Naive thymus-derived CD8-positive, alpha-beta T cell (primary cell): ENCODE results near the gene RBM7. TPM values are rescaled to one million over a fixed set of nuclear protein-coding genes. Genes with fewer than 3 reads are reported as not detected.

Experiments used
- ATAC-seq, 2 donors: fragments of 150-1000 bp; cut with Tn5 transposase in 1 of 2; sonication (Bioruptor Pico), chemical (Tn5 transposase) in 1 of 2; 1 replicate in 1 of 2; 2 replicates in 1 of 2; pipeline ENCODE4 v1.10.0; 2021; ENCODE audit warnings: mild to moderate bottlenecking in 2 of 2, moderate library complexity in 2 of 2
- POLR2A ChIA-PET: fragments of 350-600 bp; sonication (Branson Sonifier 250); formaldehyde crosslinking; loops from one replicate; lab custom pipeline; 2021; ENCODE audit warnings: antibody characterized with exemption; lab: Charles Lee
- DNase-seq, 10 donors: peaks; one replicate each; pipeline versions ENCODE4 v3.0.0 to v3.0.0-alpha.2; 2020 to 2022
- H3K27ac Mint-ChIP-seq, 10 donors: one replicate each; pipeline ENCODE4 v1.8.0; 2020 to 2022; ENCODE audit warnings: mild to moderate bottlenecking in 10 of 10, mixed read lengths in 10 of 10, moderate library complexity in 4 of 10, inconsistent platforms in 1 of 10
- H3K27me3 Mint-ChIP-seq, 5 donors: one replicate each; pipeline ENCODE4 v1.8.0; 2021 to 2022; ENCODE audit warnings: mixed read lengths in 5 of 5
- H3K36me3 Mint-ChIP-seq, 3 donors: one replicate each; pipeline ENCODE4 v1.8.0; 2020 to 2022; ENCODE audit warnings: mixed read lengths in 3 of 3, mild to moderate bottlenecking in 2 of 3, inconsistent platforms in 1 of 3
- H3K4me1 Mint-ChIP-seq, 4 donors: one replicate each; pipeline ENCODE4 v1.8.0; 2021 to 2022; ENCODE audit warnings: mixed read lengths in 4 of 4
- H3K4me3 Mint-ChIP-seq, 10 donors: one replicate each; pipeline ENCODE4 v1.8.0; 2020 to 2022; ENCODE audit warnings: mild to moderate bottlenecking in 10 of 10, mixed read lengths in 10 of 10, moderate library complexity in 6 of 10, inconsistent platforms in 1 of 10
- H3K9me3 Mint-ChIP-seq, 9 donors: one replicate each; pipeline ENCODE4 v1.8.0; 2020 to 2022; ENCODE audit warnings: mixed read lengths in 9 of 9, mild to moderate bottlenecking in 3 of 9, inconsistent platforms in 1 of 9, moderate library complexity in 1 of 9
- polyA plus RNA-seq, 3 donors: library from polyadenylated mRNA; unstranded; fragments of 300-500 nt; fragmentation: Illumina TruSeq; gene quantifications; one replicate each; pipeline ENCODE4 v1.2.3, GENCODE V29; 2021
- total RNA-seq, 8 experiments: library from RNA in 2 of 8; stranded (reverse) in 2 of 8; gene quantifications; one replicate each; pipeline ENCODE4 v1.2.3 and lab custom pipeline; 2021 to 2026

Gene RBM7
- total and polyA plus RNA-seq, 5 experiments from 2014 or later = 13.8 to 46.4 (median 34.0) TPM

DNA sequence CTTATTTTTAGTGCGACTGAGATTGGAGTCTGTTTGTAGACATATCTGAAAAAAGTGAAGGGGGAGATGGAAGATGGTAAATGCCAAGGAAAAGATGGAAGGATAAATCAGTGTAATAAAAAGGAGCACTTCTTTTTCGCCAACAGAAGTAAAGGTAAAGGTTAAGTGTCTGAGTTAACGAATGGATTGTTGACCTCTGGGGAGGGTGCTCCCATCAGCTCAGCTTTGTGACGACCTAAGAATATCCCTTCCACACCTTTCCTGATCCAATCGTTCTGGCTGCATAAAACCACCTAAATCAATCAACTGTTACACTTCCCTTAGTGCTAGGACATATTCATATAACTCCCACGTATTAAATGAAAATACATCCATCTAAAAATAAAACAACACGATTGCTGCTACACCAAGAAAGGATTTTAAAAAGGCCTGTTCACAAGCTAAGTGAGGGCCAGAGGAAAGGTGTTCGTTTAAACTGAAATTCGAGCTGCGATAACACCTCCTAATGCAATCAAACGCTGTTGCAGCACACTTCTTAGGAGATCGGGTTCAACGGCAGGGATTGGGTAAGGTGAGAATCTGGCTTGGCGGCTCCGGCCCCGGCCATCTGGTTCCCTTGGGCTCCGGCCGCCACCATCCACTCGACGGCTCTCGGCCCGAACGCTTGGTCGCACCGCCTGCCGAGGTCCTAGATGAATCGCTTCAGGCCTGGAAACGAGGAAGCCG, 813 bp upstream of the RBM7 start:
- Mint-ChIP-seq H3K36me3 (peaks cover 0 to 19% (median 3%) of the 10 kb centered on the region in 3 donors), H3K4me3 (peak overlapping the region; percentile 93 to 99 (median 97)), H3K4me1 (peaks cover 19 to 67% (median 55%) of the 10 kb centered on the region in 4 donors), H3K27ac (peak overlapping the region; percentile 97 to 100 (median 99)), H3K9me3 (no peaks in the 10 kb centered on the region), H3K27me3 (no peaks in the 10 kb centered on the region)
- POLR2A ChIA-PET = interaction anchor here (0.7 to 1.8 kb wide), 2 partner anchors 40 to 41 kb away, joined by 3 to 5 read pairs; partner anchors contain the start of gene REXO2
- ATAC-seq (peak; percentile 16), DNase-seq (no peak)

DNA sequence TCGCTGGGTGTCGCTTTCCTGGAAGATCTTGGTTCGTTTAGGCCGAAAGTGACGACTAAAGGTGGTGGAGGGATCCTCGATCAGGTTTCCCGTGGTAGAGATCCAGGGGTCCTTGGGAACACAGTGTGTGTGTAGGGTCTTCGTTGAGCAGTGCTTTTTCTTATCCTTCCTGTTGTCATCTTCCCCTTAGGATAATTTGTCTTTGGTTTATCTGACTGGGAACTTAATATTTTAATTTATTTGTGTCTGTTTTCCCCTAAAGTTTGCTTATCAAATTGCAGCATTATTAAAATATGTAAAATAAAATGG, 403 bp downstream of the RBM7 start:
- Mint-ChIP-seq H3K36me3 (peaks cover 0 to 31% (median 7%) of the 10 kb centered on the region in 3 donors), H3K27ac (peak overlapping the region; percentile 97 to 100 (median 99)), H3K4me3 (peak overlapping the region; percentile 93 to 99 (median 97)), H3K9me3 (no peaks in the 10 kb centered on the region), H3K27me3 (no peaks in the 10 kb centered on the region), H3K4me1 (peaks cover 23 to 79% (median 64%) of the 10 kb centered on the region in 4 donors)
- POLR2A ChIA-PET = interaction anchor here (0.9 to 1.8 kb wide), 3 partner anchors 9 to 40 kb away, joined by 3 to 7 read pairs (median 5); partner anchors contain the start of gene REXO2
- no peak for DNase-seq
- no peak for ATAC-seq

DNA sequence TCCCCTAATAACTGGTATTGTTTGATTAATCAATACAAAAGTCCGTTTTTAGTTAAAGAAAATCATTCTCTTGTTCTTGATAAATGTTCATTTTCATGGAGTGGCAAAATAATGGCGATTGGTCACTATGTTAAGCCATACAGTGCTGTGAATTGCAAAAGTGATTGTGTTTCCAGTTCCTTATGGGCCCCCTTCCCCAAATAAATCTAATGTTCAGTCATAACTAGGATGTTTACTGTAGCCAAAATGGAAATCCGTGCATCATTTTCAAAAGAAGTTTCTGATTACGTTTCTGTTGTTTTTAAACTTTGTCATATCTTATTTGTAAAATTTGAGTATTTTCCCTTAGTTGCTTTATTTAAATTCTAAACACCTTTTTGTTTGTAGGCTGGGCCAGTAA, 845 bp downstream of the RBM7 start:
- POLR2A ChIA-PET = interaction anchor here (1.0 kb wide), 1 partner anchor 38 kb away, joined by 3 read pairs; the partner anchor contains the start of gene REXO2
- no peak for ATAC-seq
- DNase-seq = no peak
- H3K4me1 Mint-ChIP-seq = peaks cover 23 to 83% (median 64%) of the 10 kb centered on the region in 4 donors
- peaks cover 0 to 36% (median 10%) of the 10 kb centered on the region in 3 donors for H3K36me3 Mint-ChIP-seq
- H3K9me3 Mint-ChIP-seq = no peaks in the 10 kb centered on the region
- peak overlapping the region; percentile 97 to 100 (median 99) for H3K27ac Mint-ChIP-seq
- H3K4me3 Mint-ChIP-seq = peak overlapping the region; percentile 93 to 99 (median 97)
- H3K27me3 Mint-ChIP-seq = no peaks in the 10 kb centered on the region

DNA sequence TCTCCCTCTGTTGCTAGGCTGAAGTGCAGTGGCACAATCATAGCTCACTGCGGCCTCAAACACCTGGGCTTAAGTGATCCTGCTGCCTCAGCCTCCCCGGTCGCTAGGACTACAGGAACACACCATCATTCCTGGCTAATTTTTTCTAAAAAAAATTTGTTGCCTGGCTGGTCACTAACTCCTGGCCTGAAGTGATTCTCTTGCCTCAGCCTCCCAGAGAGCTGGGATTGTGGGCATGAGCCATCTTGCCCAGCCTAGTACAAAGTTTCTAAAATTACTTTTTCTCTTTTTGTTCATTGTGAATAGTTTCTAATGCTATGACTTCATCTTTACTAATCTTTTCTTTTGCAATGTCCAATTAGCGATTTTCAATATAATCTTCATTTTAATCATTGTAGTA, 12.5 kb downstream of the RBM7 start:
- Mint-ChIP-seq H3K27me3 (no peaks in the 10 kb centered on the region), H3K4me1 (peaks cover 0 to 6% (median 1%) of the 10 kb centered on the region in 4 donors), H3K36me3 (peaks cover 4 to 27% (median 5%) of the 10 kb centered on the region in 3 donors), H3K4me3 (no peak overlapping the region), H3K27ac (peak overlapping the region in 2 of 10 donors; percentile 14 to 24), H3K9me3 (no peaks in the 10 kb centered on the region)
- POLR2A ChIA-PET = no interaction called here
- DNase-seq (no peak), ATAC-seq (no peak)

DNA sequence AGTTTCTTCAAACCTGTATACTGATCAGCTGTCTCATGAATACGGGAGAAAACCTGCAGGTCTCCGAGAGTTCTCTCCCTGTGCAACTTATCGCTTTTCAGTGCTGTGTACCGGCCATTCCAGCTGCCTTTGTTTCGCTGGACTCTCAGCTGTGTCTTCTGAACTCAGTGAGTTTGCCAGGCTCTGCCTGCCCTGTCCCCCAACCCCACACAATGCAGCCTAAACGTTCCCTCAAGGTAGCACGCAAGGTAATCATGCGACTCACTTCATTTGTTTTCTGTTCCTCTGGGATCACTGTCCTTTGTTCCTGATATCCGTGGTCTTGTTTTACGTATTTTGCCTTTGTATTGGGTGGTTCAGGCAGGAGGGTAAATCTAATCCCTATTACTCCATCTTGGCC, 13.5 kb downstream of the RBM7 start:
- Mint-ChIP-seq H3K36me3 (peaks cover 4 to 20% (median 5%) of the 10 kb centered on the region in 3 donors), H3K27ac (peak overlapping the region in 3 of 10 donors; percentile 22 to 58 (median 37)), H3K27me3 (no peaks in the 10 kb centered on the region), H3K4me3 (no peak overlapping the region), H3K9me3 (no peaks in the 10 kb centered on the region), H3K4me1 (peaks cover 0 to 6% (median 1%) of the 10 kb centered on the region in 4 donors)
- ATAC-seq = no peak
- POLR2A ChIA-PET = no interaction called here
- DNase-seq = no peak

DNA sequence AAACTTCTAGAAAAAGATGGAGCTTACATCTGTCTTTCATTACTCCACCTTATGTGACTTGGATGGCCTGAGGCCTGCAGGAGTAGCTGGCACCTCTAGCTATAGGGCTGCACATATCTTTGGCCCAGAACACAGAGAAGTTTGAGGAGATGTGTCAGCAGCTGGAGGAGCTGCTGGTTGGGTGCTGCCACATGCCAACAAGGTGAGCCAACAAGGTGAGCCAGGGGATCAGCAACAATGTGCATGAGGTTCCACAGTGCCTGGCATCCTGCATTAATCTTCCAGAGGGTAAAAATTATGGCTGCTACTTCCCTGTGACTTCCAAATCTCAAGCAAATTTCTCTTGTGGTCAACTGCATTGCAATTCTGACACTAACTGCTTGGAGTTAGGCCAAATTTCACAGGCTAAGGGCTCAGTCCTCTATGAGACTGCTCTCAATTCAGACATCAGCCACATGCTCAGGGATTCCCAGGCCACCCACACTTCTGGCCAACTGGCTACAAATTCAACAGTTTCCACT, 16.0 kb downstream of the RBM7 start:
- DNase-seq (no peak), ATAC-seq (no peak)
- H3K9me3 Mint-ChIP-seq = no peaks in the 10 kb centered on the region
- no peak overlapping the region for H3K27ac Mint-ChIP-seq
- POLR2A ChIA-PET = interaction anchor here (0.5 kb wide), 1 partner anchor 51 kb away, joined by 5 read pairs; no protein-coding TSS in a partner anchor
- no peaks in the 10 kb centered on the region for H3K36me3 Mint-ChIP-seq
- H3K4me3 Mint-ChIP-seq = no peak overlapping the region
- peaks cover 0 to 3% (median 1%) of the 10 kb centered on the region in 4 donors for H3K4me1 Mint-ChIP-seq
- no peaks in the 10 kb centered on the region for H3K27me3 Mint-ChIP-seq

DNA sequence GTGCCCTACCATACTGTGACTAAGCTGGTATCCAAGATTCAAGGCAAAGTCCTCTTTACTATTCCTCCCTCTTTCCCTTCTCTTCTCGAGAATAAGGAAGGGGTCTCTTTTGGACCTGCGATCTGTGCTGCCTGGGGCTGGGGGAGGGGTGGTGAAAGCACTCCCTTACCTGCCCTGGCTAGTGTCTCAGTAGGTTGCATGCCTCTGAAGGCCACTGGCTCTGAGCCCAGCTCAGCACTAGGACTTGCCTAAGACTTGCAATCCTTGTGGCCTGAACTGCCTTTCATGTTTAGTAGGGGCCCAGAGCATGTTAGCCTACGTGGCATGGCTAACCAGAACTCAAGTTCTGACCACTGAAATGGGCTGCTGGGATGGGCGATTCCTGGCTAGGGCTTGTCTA, 25.8 kb downstream of the RBM7 start:
- DNase-seq (no peak), ATAC-seq (no peak)
- peaks cover 0 to 4% (median 0%) of the 10 kb centered on the region in 5 donors for H3K27me3 Mint-ChIP-seq
- no peak overlapping the region for H3K4me3 Mint-ChIP-seq
- H3K4me1 Mint-ChIP-seq = no peaks in the 10 kb centered on the region
- H3K9me3 Mint-ChIP-seq = peaks cover 3 to 19% (median 9%) of the 10 kb centered on the region in 9 donors
- H3K27ac Mint-ChIP-seq = no peak overlapping the region
- peaks cover 6 to 12% (median 7%) of the 10 kb centered on the region in 3 donors for H3K36me3 Mint-ChIP-seq
- POLR2A ChIA-PET = no interaction called here

DNA sequence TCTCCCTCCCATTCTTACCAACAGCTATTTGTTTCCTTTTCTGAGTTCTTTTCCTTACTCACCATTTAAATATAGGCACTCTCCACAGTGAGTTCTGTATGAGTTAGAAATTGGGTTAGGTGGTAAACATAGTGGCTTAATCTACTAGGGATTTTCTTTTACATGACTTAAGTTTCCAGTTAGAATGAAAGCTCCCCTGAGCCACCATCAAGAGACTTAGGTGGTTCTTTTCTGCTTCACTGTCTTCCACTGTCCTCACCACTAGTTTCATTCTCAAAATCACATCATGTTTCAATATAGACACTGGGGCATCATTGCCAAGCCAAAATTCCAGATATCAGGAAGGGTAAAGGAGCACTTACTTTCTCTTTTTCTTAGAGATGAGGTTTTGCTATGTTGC, 29.8 kb downstream of the RBM7 start:
- DNase-seq (no peak), ATAC-seq (no peak)
- peak overlapping the region in 1 of 10 donors; percentile 1 for H3K27ac Mint-ChIP-seq
- H3K4me1 Mint-ChIP-seq = no peaks in the 10 kb centered on the region
- H3K27me3 Mint-ChIP-seq = peaks cover 0 to 5% (median 0%) of the 10 kb centered on the region in 5 donors
- H3K4me3 Mint-ChIP-seq = no peak overlapping the region
- peaks cover 0 to 2% (median 0%) of the 10 kb centered on the region in 3 donors for H3K36me3 Mint-ChIP-seq
- no peaks in the 10 kb centered on the region for H3K9me3 Mint-ChIP-seq
- POLR2A ChIA-PET = no interaction called here

DNA sequence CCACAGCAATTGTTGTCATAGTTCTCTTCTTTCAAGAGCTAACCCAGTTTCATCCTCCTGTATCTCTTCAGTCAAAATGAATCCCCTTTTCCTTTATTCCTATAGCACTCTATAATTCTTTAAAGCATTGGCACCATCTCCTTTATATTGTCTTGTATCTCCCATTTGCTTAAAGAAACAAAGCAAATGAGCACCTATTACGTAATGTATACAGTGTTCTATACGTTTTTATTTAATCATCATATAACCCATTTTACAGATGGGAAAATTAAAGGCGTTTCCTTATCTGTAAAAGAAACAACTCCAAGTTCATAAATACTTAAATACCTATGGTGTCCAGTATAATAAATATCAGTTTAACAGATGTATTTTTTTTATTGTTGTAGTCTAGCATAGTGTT, 32.4 kb downstream of the RBM7 start:
- no peak overlapping the region for H3K27ac Mint-ChIP-seq
- H3K9me3 Mint-ChIP-seq = no peaks in the 10 kb centered on the region
- no peaks in the 10 kb centered on the region for H3K4me1 Mint-ChIP-seq
- H3K36me3 Mint-ChIP-seq = no peaks in the 10 kb centered on the region
- H3K27me3 Mint-ChIP-seq = peaks cover 0 to 5% (median 0%) of the 10 kb centered on the region in 5 donors
- ATAC-seq = no peak
- POLR2A ChIA-PET = no interaction called here
- H3K4me3 Mint-ChIP-seq = no peak overlapping the region
- DNase-seq = no peak

DNA sequence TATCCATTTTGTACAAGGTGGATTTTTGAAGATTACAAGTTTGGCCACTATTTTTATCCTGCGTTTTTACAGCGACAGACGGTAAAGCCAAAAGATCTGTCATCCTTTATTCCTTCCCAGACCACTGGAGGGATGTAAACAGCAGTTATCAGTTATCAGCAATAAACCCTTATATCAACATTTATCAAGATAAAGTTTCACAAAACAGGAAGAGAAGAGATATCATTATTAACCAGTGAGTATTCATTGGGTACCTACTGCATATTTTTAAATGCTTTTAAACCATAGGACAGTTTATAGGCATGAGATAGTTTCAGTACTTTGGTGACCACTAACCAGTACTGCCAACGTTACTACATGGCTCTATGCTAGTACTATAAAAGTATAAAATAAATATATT, 32.9 kb downstream of the RBM7 start:
- POLR2A ChIA-PET = no interaction called here
- no peaks in the 10 kb centered on the region for H3K36me3 Mint-ChIP-seq
- ATAC-seq (no peak), DNase-seq (no peak)
- H3K9me3 Mint-ChIP-seq = no peaks in the 10 kb centered on the region
- peaks cover 0 to 5% (median 0%) of the 10 kb centered on the region in 5 donors for H3K27me3 Mint-ChIP-seq
- peaks cover 0 to 3% (median 0%) of the 10 kb centered on the region in 4 donors for H3K4me1 Mint-ChIP-seq
- H3K4me3 Mint-ChIP-seq = no peak overlapping the region
- no peak overlapping the region for H3K27ac Mint-ChIP-seq

DNA sequence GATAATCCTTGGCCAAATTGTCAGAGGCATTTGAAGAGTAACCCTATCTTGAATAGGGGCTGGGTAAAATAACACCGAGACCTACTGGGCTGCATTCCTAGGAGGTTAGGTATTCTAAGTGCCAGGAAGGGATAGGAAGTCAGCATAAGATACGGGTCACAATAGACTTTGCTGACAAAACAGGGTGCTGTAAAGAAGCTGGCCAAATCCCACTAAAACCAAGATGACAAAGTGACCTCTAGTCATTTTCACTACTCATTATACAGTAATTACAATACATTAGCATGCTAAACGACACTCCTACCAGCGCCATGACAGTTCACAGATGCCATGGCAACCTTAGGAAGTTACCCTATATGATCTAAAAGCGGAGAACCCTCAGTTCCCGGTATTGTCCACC, 37.8 kb downstream of the RBM7 start:
- ATAC-seq (no peak), DNase-seq (no peak)
- H3K4me3 Mint-ChIP-seq = peak overlapping the region in 5 of 10 donors; percentile 16 to 98 (median 97)
- H3K27ac Mint-ChIP-seq = peak overlapping the region in 4 of 10 donors; percentile 58 to 98 (median 91)
- H3K27me3 Mint-ChIP-seq = peaks cover 0 to 1% (median 0%) of the 10 kb centered on the region in 5 donors
- H3K4me1 Mint-ChIP-seq = peaks cover 14 to 33% (median 31%) of the 10 kb centered on the region in 4 donors
- H3K9me3 Mint-ChIP-seq = no peaks in the 10 kb centered on the region
- H3K36me3 Mint-ChIP-seq = peaks cover 0 to 5% (median 0%) of the 10 kb centered on the region in 3 donors
- POLR2A ChIA-PET = interaction anchor here (0.9 to 1.3 kb wide), 3 partner anchors 36 to 40 kb away, joined by 3 to 7 read pairs (median 4); partner anchors contain the start of genes C11orf71 and RBM7

DNA sequence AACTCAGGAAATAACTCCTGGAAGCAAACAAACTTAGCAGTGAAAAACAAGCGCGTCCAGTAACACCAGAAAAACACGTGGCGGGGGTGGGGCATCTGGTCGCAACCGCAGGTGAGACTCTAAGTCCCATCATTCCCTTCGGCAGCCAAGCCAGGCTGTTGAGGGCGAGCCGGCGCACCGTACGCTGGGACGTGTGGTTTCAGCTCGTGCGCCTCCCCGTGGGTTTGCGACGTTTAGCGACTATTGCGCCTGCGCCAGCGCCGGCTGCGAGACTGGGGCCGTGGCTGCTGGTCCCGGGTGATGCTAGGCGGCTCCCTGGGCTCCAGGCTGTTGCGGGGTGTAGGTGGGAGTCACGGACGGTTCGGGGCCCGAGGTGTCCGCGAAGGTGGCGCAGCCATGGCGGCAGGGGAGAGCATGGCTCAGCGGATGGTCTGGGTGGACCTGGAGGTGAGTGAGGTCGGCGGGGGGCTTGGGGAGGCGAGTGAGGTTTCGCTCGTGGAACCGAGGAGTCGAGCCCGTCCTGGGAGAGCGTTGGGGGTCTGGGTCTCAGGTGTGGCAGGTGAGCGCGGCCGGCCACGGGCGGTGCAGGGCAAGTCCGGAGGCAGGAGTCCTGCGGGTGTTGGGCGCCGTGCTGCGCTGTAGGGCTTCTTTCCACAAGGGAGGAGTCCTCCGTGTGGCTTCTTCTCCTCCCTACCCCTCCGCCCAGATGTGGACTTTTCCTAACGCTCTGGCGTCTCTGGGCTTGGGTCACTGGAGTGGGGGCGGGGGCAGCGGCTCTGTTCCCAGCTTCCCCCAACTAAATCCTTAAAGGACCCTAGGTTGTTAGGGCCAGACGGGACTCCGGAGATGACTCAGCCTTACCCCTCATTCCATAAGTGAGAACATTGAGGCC, 39.0 kb downstream of the RBM7 start, which contains the start of gene REXO2:
Gene REXO2, plus strand, starts transcription at position 239 of the 892 bp plus-strand sequence. Its CDS starts 62 bp downstream, at position 301.
- H3K4me1 Mint-ChIP-seq = peaks cover 14 to 34% (median 31%) of the 10 kb centered on the region in 4 donors
- POLR2A ChIA-PET = interaction anchor here (0.5 to 1.4 kb wide), 8 partner anchors 36 to 273 kb away, joined by 3 to 7 read pairs (median 4); partner anchors contain the start of genes C11orf71 and RBM7
- H3K27ac Mint-ChIP-seq = peak within 1 kb of the TSS; percentile 88 to 98 (median 94)
- no peaks in the 10 kb centered on the region for H3K9me3 Mint-ChIP-seq
- peak; percentile 87 to 96 (median 92) for DNase-seq
- H3K36me3 Mint-ChIP-seq = peaks cover 0 to 11% (median under 1%) of the 10 kb centered on the region in 3 donors
- H3K27me3 Mint-ChIP-seq = peaks cover 0 to 1% (median 0%) of the 10 kb centered on the region in 5 donors
- H3K4me3 Mint-ChIP-seq = peak within 1 kb of the TSS; percentile 94 to 99 (median 97)
- peak; percentile 98 to 99 for ATAC-seq
